ENCODE data around the gene ECHS1.
"Not testable (repeated sequence)": the region's sequence is repeated elsewhere in the genome, so short reads cannot be mapped to it uniquely, and the experiment has no call there.

ECHS1 gene

GRCh38 chr10:133373174-133374090 is at the start of gene ECHS1:
Gene ECHS1 (minus strand): TSS chr10:133373354. CDS start chr10:133373333, 21 bp downstream.
- DNase-seq: peak; percentile 91 to 94

- no peak for DNase-seq
Observed at GRCh38 chr10:133422223-133422806, 49.2 kb upstream of the ECHS1 start.

GRCh38 chr10:133421336-133422222 is 48.4 kb upstream of the ECHS1 start:
- no peak for DNase-seq

GRCh38 chr10:133420579-133420978 is 47.4 kb upstream of the ECHS1 start:
- DNase-seq: no peak

GRCh38 chr10:133420028-133420427 is 46.9 kb upstream of the ECHS1 start:
- no peak for DNase-seq

- DNase-seq: no peak
Observed at GRCh38 chr10:133419211-133419950, 46.2 kb upstream of the ECHS1 start.

GRCh38 chr10:133418289-133418993 is 45.3 kb upstream of the ECHS1 start:
- DNase-seq: no peak

- no peak for DNase-seq
Observed at GRCh38 chr10:133415752-133416151, 42.6 kb upstream of the ECHS1 start.

GRCh38 chr10:133414401-133414800 is 41.2 kb upstream of the ECHS1 start:
- not testable (repeated sequence) for DNase-seq

- DNase-seq: no peak
Observed at GRCh38 chr10:133412381-133412711, 39.2 kb upstream of the ECHS1 start.

GRCh38 chr10:133411523-133412380 is 38.6 kb upstream of the ECHS1 start:
- no peak for DNase-seq

- no peak for DNase-seq
Observed at GRCh38 chr10:133405844-133406527, 32.8 kb upstream of the ECHS1 start.

GRCh38 chr10:133405272-133405671 is 32.1 kb upstream of the ECHS1 start:
- DNase-seq: no peak

- DNase-seq: no peak
Observed at GRCh38 chr10:133403784-133404183, 30.6 kb upstream of the ECHS1 start.

GRCh38 chr10:133403359-133403758 is 30.2 kb upstream of the ECHS1 start:
- DNase-seq: no peak

GRCh38 chr10:133401981-133402725 is 29.0 kb upstream of the ECHS1 start:
- no peak for DNase-seq

GRCh38 chr10:133401500-133401899 is 28.3 kb upstream of the ECHS1 start:
- DNase-seq: no peak

- no peak for DNase-seq
Observed at GRCh38 chr10:133400624-133401424, 27.7 kb upstream of the ECHS1 start.

- no peak for DNase-seq
Observed at GRCh38 chr10:133399123-133399601, 26.0 kb upstream of the ECHS1 start.

Data from activated CD4-positive, alpha-beta T cell treated with anti-CD3 and anti-CD28 coated beads for 4 hours (primary cell).